Natural killer cell (primary cell): ENCODE results near the gene MYL12A. TPM values are rescaled to one million over a fixed set of nuclear protein-coding genes. Genes with fewer than 3 reads are reported as not detected.

Experiments used
- ATAC-seq, 3 donors: fragments of 150-1000 bp in 2 of 3; fragments of 200-7000 bp in 1 of 3; cut with Tn5 transposase; 1 replicate in 1 of 3; 2 replicates in 2 of 3; pipeline ENCODE4 v1.10.0; 2021; ENCODE audit warnings: mild to moderate bottlenecking in 2 of 3, moderate library complexity in 2 of 3
- DNase-seq, 2 donors: peaks; one replicate each; pipeline versions ENCODE4 v3.0.0 to v3.0.0-alpha.2; 2013 to 2021; ENCODE audit warnings: mixed read lengths in 1 of 2
- H3K27ac ChIP-seq: one replicate; pipeline ENCODE4 v1.5.1; 2013; ENCODE audit warnings: mild to moderate bottlenecking, low read length
- H3K27me3 ChIP-seq: one replicate; pipeline ENCODE4 v1.6.1; 2013; ENCODE audit warnings: low read length; ENCODE audit not compliant: control insufficient read depth, insufficient read depth
- H3K36me3 ChIP-seq: one replicate; pipeline ENCODE4 v1.6.1; 2013; ENCODE audit warnings: low read length; ENCODE audit not compliant: control insufficient read depth, insufficient read depth
- H3K4me1 ChIP-seq: one replicate; pipeline ENCODE4 v1.6.1; 2013; ENCODE audit warnings: low read length; ENCODE audit not compliant: control insufficient read depth, insufficient read depth
- H3K4me3 ChIP-seq: one replicate; pipeline ENCODE4 v1.5.1; 2013; ENCODE audit warnings: low read length
- H3K9me3 ChIP-seq: one replicate; pipeline ENCODE4 v1.6.1; 2013; ENCODE audit warnings: low read length; ENCODE audit not compliant: control insufficient read depth, insufficient read depth
- H3K27ac Mint-ChIP-seq, 2 donors: one replicate each; pipeline ENCODE4 v1.8.0; 2022; ENCODE audit warnings: mild to moderate bottlenecking in 2 of 2, mixed read lengths in 2 of 2, moderate library complexity in 1 of 2
- H3K27me3 Mint-ChIP-seq, 2 donors: one replicate each; pipeline ENCODE4 v1.8.0; 2022; ENCODE audit warnings: low read depth in 2 of 2, mixed read lengths in 2 of 2
- H3K36me3 Mint-ChIP-seq: one replicate; pipeline ENCODE4 v1.8.0; 2022; ENCODE audit warnings: mixed read lengths
- H3K4me1 Mint-ChIP-seq, 2 donors: one replicate each; pipeline ENCODE4 v1.8.0; 2022; ENCODE audit warnings: mixed read lengths in 2 of 2
- H3K4me3 Mint-ChIP-seq: one replicate; pipeline ENCODE4 v1.8.0; 2022; ENCODE audit warnings: mild to moderate bottlenecking, moderate library complexity, mixed read lengths
- H3K9me3 Mint-ChIP-seq, 2 donors: one replicate each; pipeline ENCODE4 v1.8.0; 2022; ENCODE audit warnings: mixed read lengths in 2 of 2
- CTCF ChIP-seq: fragments of 200-600 bp; IDR thresholded peaks from one replicate; pipeline ENCODE4 v1.8.0; 2022; ENCODE audit warnings: antibody characterized with exemption
- WGBS: methylation state at CpG from one replicate; pipeline ENCODE4 v1.1.7; 2013; ENCODE audit warnings: missing lambda C conversion rate; ENCODE audit not compliant: insufficient coverage; 5-methylcytosine and 5-hydroxymethylcytosine counted together
- intact Hi-C: fragments of 100-400 bp; cut with micrococcal nuclease; formaldehyde crosslinking; loops from one replicate; pipeline ENCODE4 v1.14.2; 2022
- total RNA-seq, 4 donors: library from RNA; stranded (reverse); fragments of 120-200 nt in 1 of 4; gene quantifications; one replicate each; pipeline versions ENCODE4 v1.2.3 to v1.2.4, GENCODE V29; 2013 to 2022

The MYL12A gene
- total RNA-seq, 3 donors from 2014 or later (not counting 1 experiment from before 2014, with no cell fraction given) = 532 to 652 (median 572) TPM

- H3K9me3 Mint-ChIP-seq = no peaks in the 10 kb centered on the region
- H3K4me1 ChIP-seq = no peaks in the 10 kb centered on the region
- no peaks in the 10 kb centered on the region for H3K36me3 Mint-ChIP-seq
- 97% methylated on average over 9 of the region's 9 CpGs for WGBS
- H3K27ac ChIP-seq = no peak overlapping the region
- H3K4me1 Mint-ChIP-seq = peaks cover 0 to 9% of the 10 kb centered on the region in 2 donors
- peaks cover 0 to 4% of the 10 kb centered on the region in 2 donors for H3K27me3 Mint-ChIP-seq
- no peak for TF ChIP-seq CTCF
- H3K4me3 Mint-ChIP-seq = no peak overlapping the region
- no peaks in the 10 kb centered on the region for H3K36me3 ChIP-seq
- H3K27ac Mint-ChIP-seq = no peak overlapping the region
- no peak for ATAC-seq
- intact Hi-C loops = no loop called here
- no peaks in the 10 kb centered on the region for H3K9me3 ChIP-seq
- H3K4me3 ChIP-seq = no peak overlapping the region
- H3K27me3 ChIP-seq = no peaks in the 10 kb centered on the region
- DNase-seq = no peak
These were observed 16.9 kb upstream of the MYL12A start for GRCh38 chr18:3230401-3231334.

DNA sequence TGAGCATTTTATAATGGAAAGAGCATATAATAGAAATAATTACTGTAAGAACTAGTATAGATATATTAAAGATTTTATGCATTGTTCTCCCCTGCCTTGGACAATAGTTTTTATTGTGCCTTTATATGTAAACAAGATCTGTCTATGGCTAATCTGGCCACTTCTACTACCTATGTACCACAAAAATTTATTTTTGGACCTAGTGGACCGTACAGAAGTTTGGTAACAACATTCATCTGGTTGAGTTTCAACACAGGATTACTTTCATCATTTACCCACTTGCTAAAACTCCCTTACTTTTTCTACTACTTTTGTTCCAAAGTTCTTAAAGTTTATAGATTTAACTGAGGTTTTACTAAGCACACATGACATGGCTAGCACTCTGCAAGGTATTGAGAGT, 14.6 kb upstream of the MYL12A start:
- H3K9me3 ChIP-seq = no peaks in the 10 kb centered on the region
- no peaks in the 10 kb centered on the region for H3K36me3 Mint-ChIP-seq
- WGBS = 81% methylated on average over 1 of the region's 1 CpG
- no peak for TF ChIP-seq CTCF
- no peaks in the 10 kb centered on the region for H3K36me3 ChIP-seq
- no peak overlapping the region for H3K4me3 ChIP-seq
- H3K4me1 ChIP-seq = no peaks in the 10 kb centered on the region
- H3K27ac ChIP-seq = no peak overlapping the region
- intact Hi-C loops = no loop called here
- no peak overlapping the region for H3K27ac Mint-ChIP-seq
- H3K4me1 Mint-ChIP-seq = no peaks in the 10 kb centered on the region
- H3K27me3 ChIP-seq = no peaks in the 10 kb centered on the region
- DNase-seq (no peak), ATAC-seq (no peak)
- no peaks in the 10 kb centered on the region for H3K9me3 Mint-ChIP-seq
- H3K27me3 Mint-ChIP-seq = no peaks in the 10 kb centered on the region
- no peak overlapping the region for H3K4me3 Mint-ChIP-seq

DNA sequence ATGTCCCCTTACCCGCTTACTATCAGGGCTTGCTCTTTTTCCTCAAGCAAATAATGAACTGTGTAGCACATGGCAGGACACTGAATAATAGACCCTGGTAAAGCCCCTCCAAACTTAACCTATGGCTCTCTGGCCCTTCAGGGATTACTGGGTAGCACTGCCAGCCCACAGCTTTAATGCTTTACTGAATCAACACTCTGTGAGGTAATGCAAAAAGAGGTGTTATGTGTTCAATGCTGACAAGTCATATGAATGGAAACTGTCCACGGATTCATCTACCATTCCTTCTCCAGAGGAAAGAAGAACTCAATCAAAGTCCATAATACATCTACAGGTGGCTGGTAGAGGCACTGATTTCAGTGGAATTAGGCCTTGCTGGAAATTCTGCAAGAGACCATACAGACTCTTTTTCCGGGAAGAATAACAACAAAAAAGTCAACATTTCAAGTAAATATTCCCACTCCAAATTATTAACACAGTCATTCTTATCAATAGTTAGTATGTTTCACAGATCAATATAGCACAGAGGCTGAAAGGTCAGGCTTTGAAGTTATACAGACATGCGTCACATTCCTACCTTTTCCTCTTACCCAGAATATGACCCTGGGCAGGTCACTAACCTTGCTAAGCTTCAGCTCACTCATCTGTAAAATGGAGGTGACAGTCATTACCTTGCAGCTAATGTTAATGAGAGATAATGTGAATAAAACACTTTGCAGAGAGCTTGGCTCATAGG, 14.0 kb upstream of the MYL12A start:
- Mint-ChIP-seq H3K4me1 (no peaks in the 10 kb centered on the region), H3K27ac (no peak overlapping the region), H3K27me3 (no peaks in the 10 kb centered on the region), H3K9me3 (no peaks in the 10 kb centered on the region), H3K4me3 (no peak overlapping the region), H3K36me3 (no peaks in the 10 kb centered on the region)
- no peak for TF ChIP-seq CTCF
- no peaks in the 10 kb centered on the region for H3K27me3 ChIP-seq
- intact Hi-C loops = no loop called here
- DNase-seq = no peak
- no peaks in the 10 kb centered on the region for H3K36me3 ChIP-seq
- H3K4me3 ChIP-seq = no peak overlapping the region
- no peaks in the 10 kb centered on the region for H3K4me1 ChIP-seq
- 97% methylated on average over 3 of the region's 4 CpGs for WGBS
- H3K27ac ChIP-seq = no peak overlapping the region
- ATAC-seq = no peak
- H3K9me3 ChIP-seq = no peaks in the 10 kb centered on the region
